Right hindlimb (tissue), 1 donor: ENCODE measurements around the gene BAZ2B.
"Not testable (repeated sequence)": the region's sequence is repeated elsewhere in the genome, so short reads cannot be mapped to it uniquely, and the experiment has no call there.

Experiments
- DNase-seq: peaks from one replicate; pipeline ENCODE4 v3.0.0-alpha.2; 2018

Gene BAZ2B

DNA sequence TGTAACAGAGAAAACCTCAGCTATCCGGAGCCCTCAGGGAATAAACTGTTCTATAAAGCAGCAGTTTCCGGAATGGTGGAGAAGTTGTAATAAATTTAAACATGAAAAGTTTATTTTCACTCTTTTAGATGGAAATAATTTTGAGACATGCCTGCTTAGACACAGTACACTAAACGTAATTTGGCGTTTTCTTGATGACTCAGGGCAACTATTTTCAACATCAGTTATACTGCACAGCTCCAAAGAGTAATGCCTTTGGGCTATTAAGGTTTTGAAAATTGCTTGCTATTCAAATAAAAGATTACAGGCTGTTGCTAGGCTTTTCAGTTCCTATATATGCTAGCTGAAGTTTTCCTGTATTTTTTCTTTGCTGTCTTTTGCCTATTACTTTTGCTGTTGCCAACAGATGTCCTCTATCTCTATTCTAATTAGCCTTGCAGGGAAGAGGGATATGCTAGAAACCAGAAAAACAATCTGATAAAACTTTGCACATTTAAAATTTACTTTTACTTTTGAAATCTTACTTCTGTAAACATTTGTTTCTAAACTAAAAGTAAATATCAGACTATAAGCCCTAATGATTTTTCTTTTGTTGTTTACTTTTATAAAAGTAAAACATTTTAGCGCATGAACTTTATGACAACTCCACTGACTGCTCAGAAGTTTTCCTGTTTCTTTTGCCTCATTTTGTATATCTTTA, 216.5 kb downstream of the BAZ2B start:
- no peak for DNase-seq

DNA sequence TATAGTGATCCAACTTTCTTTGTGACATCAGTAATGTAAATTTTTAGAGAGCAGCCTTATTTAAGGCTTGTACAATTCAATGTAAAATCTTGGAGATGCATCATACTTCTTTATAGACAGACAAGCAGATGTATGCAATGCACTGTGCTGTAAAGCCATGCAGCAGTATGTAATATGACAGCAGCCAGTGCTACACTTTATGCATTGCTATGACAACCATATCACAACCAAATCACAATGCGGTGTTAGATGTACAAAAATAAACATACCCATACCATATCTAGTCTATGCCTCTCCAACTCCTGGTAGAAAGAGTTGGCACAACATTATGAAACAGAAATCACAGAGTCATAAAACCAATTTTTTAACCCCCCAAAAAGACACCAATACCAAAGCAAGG, 219.5 kb downstream of the BAZ2B start:
- no peak for DNase-seq

DNA sequence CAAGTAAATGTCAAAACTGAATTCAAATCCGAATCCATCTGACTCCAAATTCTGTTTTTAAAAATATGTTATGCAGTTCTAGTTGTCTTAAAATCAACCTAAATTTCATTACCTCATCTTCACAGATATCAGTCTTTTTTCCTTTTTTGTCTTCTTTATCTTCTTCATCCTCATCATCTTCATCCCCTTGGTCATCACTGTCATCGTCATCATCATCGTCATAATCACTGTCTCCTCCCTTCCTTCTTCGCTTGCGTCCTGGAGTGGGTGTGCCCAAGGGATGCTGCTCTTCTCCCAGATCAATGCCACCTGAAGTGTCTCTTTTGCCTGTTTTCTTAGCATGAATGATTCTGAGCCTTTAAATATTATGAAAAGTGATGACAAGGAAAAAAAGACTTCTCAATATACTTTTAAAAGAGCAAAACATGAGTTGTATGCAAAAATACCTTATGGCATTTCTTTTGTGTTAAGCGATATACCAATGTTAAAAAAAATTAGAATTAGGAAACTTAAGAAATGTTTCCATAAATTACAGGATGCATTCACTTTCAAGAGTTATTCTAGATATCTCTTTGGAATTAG, 233.8 kb downstream of the BAZ2B start:
- no peak for DNase-seq

DNA sequence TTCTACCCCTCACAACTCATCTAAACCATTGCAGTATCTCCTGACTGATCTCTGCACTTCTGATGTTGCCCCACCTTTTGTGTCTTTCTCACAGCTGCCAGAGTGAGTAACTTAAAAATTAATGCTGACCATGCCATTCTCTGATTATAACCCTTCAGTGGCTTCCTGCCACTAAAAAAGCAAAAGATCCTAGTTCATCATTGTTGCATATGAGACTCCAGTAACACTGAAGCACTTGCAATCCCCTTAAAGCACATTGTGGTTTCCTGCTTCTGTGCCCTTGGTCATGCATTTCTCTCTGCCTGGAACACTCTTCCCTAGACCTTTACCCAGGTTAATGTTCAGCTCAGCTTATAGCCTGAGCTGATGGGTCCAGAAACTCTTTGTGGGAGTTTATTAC, 234.8 kb downstream of the BAZ2B start:
- no peak for DNase-seq

DNA sequence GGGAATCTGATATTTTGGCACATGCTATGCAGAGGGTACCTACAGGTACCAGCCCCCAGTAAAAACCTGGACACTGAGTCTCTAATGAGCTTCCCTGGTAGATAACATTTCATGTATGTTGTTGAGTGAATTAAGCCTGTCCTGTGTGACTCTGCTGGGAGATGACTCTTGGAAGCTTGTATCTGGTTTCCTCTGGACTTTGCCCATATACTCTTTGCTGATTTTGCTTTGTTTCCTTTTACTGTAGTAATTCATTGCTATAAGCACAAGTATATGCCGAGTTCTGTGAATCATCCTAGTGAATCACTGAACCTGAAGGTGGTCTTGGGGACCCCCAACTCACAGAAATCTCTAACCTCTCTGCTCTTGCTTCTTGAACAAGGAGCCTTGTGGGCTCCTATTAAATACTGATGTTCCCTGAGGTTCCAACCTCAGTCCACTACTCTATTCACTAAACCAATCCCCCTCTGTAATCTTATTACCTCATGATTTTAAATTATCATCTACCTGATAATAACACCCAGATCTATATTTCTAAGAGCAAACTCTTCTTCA, 235.6 kb downstream of the BAZ2B start:
- no peak for DNase-seq

DNA sequence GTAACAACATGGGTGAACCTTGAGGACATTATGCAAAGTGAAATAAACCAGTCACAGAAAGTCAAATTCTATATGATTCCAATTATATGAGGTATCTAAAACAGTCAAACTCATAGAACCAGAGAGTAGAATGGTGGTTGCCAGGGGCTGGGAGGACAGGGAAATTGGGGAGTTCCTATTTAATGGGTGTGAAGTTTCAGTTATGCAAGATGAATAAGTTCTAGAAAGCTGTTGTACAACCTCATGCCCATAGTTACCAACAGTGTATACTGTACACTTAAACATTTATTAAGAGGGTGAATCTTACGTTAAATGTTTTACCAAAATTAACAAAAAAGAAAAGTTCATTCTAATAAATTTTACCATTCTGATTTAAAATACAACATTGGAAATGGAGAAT, 237.2 kb downstream of the BAZ2B start:
- no peak for DNase-seq

DNA sequence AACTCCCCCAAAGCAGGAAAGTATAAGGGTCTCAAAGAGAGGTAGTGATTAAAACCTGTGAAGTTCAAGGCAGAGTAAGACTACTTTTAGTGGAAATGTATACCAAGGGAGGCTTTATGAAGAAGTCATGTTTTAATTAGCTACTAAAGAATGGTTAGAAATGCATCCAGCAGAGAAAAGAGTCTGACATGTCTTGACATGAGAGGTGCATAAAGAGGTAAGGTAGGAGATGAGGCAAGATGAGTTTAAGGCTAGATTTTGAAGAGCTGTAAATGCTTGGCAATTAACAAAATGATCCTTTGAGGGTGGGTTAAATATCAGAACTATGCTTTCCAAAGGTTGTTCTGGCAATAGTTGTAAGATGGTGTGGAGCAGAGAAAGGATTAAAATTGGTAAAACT, 241.1 kb downstream of the BAZ2B start:
- no peak for DNase-seq

DNA sequence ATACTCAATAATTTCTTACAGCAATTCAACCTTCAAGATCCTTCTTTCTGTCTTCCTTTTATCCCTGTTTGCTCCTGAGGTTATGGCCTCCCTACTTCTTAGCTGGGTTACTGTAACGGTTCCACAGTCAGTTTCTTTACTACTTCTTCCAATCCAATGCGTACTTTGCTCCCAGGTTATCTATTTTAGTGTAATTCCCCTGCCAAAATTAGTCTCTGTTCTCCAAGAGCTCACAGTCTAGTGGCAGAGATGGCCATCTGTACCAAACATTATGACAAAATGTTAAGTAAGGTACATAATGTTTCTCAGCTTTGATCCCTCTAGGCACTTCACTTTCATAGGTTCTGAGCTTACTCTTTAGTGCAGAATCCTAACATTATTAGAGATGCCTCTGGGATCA, 244.8 kb downstream of the BAZ2B start:
- no peak for DNase-seq

DNA sequence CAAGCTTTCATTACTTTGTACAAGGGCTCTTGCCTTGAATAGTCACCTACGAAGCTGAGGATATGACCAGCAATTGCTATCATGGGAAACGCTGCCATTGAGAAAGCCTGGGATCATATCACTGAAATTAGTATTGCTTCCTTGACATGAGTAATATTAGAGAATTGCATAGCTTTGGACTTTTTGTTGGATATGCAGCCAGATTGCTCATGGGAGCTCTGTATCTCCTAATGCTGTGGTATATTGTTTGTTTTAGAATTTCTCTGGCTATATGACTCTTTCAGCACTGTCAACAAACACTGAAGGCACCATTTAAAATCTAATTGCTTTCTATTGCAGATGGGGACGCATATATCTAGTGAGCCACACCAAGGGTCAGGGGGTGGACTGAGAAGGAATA, 249.8 kb downstream of the BAZ2B start:
- DNase-seq: no peak

DNA sequence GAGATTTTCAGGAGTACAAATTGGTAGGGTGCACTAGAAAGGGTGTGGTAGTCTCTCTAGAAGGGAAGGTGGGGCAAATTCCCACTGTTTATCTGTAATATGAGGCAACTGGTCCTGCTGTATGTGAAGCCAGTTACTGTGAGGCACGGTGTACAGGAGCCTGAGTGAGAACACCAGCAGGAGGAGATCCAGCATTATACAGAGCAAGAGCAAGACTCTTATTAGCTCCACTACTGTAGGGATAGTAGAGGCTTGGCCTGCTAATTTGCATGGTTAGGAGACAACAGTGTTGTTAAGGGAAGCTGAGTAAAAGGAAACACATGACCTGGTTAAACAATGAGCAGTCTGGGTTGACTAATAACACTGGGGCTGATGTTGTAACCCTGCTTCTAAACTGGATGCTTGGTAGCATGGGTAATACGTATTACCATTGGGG, 253.5 kb downstream of the BAZ2B start:
- no peak for DNase-seq

DNA sequence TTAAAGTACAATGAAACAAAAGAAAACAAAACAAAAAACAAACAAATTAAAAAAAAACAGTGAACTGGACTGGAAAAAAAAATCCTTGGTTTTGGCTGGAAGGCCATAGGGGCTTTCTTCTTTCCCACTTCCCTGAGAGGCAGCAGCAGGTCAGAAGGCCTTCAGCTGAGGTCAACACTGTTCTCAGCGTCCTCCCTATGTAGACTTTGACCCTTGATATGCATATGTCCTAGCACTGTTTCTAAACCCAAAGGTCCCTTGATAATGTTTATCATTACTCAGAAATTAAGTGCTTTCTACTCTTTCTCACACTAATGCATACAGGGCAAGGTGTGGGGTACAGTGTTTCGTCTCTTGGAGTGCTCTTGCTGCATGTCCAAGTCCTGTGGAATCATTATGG, 254.3 kb downstream of the BAZ2B start:
- no peak for DNase-seq

DNA sequence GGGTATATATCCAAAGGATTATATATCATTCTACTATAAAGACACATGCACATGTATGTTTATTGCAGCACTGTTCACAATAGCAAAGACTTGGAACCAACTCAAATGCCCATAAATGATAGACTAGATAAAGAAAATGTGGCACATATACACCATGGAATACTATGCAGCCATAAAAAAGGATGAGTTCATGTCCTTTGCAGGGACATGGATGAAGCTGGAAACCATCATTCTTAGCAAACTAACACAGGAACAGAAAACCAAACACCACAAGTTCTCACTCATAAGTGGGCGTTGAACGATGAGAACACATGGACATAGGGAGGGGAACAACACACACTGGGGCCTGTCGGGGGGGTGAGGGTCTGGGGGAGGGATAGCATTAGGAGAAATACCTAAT, 254.7 kb downstream of the BAZ2B start:
- DNase-seq: not testable (repeated sequence)

DNA sequence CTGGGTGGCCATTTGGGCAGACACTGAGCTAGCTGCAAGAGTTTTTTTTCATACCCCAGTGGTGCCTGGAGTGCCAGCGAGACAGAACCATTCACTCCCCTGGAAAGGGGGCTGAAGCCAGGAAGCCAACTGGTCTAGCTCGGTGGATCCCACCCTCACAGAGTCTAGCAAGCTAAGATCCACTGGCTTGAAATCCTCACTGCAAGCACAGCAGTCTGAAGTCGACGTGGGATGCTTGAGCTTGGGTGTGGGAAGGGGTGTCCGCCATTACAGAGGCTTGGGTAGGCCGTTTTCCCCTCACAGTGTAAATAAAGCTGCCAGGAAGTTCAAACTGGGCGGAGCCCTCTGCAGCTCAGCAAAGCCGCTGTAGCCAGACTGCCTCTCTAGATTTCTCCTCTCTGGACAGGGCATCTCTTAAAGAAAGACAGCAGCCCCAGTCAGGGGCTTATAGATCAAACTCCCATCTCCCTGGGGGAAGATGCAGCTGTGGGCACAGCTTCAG, 260.2 kb downstream of the BAZ2B start:
- DNase-seq: no peak

DNA sequence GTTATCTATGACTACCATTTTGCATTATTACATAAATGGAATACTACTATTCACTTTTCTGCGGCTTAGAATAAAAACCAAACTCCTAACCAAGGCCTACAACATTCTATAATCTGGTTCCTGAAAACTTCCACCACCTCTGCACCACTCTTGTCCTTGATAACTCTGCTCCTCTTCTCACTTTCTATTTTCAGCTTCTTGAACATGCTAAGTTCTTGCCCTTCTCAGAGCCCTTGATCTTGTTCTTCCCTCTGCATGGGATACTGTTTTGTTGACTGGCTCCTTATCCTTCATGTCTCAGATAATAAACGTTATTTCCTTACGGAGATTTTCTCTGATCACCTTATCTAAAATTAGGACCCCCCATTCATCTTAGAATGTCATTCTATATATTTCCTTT, 264.4 kb downstream of the BAZ2B start:
- no peak for DNase-seq

DNA sequence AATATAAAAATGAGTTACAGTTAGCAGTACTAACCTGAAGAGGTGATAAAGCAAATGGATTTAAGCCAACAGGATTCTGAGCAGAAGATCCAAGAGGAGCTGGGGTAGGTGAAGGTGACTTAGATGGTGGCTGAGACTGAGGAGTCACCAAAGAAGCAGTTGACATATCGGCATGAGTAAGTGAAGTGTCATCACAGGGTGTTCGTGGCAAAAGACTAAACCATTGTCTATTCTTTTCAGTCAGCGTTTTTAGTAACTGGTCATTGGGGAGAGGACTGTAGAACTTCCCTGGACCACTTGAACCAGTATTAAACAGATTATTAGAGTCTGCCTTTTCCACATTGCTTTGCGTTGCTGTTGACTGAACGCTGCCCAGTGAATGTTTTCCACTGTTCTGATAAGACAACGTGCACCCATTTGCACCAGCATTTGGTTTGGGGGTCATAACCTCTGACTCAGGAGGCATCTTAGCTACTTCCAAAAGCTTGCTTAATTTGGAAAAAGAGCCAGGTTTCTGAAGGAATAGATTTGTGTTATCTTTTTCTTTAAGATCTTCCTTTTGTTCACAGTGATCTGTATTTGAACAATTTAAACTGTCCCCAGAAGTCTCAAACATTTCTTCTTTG, 266.6 kb downstream of the BAZ2B start:
- no peak for DNase-seq

DNA sequence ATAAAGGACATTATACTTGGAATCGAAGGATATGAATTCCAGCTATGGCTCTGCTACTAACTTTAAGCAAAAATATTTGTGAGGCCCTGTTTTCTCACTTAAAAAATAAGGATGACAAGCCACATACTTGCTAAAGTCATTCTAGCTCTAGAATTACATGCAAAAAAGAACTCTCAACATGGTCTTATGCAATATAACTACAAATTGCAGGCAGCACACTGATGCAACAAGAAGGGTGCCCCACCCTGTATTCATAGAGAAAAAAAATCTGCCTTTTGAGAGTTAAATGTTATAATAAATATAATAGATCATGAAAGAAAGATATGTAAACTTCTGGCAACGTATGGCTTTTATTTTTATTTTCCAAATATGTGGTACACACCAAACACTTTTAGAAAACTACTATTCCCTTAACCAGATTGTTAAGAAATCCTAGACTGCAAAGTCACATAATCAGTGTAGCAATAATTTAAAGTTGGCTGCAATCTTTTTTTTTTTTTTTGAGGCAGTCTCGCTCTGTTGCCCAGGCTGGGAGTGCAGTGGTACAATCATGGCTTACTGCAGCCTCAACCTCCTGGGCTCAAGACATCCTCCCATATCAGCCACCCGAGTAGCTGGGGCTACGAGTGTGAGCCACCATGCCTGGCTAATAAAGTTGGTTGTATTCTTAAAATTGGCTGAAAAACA, 289.6 kb downstream of the BAZ2B start:
- no peak for DNase-seq

DNA sequence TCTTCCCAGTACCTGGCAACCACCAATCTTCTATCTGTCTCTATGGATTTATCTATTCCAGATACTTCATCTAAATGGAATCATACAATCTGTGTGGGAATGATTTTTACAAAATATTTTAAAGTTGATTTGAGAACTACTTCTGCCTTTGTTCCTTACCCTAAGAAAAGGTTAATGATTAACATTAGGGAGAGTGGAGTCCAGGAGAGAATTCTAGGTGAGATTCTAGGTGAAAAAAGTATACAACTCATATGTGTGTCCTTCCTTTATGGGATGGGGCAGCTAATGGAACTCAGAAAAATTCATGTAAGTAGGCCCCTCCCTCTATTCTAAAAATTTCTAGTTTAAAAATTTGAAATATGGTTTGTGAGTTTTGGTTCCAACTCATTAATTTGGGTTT, 293.9 kb downstream of the BAZ2B start:
- DNase-seq: no peak

DNA sequence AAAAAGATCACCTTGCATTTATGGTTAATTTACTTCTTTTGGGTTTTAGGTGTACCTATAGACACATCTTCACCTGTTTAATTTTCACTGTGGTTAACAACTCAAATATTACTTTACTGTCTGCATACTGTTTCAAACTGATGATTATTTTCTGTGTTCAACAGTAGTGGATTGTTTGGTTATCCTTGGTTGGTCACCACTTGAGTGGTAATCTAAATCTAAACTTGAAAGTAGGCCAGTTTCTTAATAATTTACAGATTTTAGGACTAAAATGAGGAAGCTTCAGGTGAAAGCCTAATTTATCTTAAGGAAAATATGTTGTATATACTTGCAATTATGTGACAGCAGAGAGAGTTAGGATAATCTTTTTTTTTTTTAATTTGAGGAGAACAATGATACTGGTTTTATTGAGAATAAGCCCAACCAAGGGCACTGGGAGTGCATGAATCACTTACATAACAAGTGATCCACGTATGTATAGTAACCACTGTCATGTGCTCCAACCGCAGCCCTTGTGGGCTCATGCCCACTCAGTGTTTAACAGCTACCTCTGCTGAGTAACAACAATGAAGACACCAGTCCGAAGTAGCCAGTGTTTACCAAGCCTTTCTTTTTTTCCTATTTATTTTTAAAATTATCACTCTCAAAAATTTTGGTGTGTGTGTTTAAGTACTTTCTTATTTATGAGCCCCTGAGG, 298.8 kb downstream of the BAZ2B start:
- no peak for DNase-seq

DNA sequence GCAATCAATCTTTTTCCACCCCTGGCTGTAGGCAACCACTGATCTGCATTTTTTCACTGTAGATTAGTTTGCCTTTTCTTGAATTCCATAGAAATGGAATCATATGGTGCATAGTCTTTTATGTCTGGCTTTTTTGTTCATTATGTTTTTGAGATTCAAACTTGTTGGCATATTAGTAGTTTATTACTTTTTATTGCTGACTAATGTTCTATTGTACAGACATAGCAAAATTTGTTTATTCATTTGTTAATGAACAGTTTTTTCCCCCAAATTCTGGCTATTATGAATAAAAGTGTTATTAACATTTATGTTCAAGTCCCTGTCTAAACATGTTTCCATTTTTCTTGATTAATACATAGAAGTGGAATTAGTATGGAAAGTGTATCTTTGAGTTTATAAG, 308.4 kb downstream of the BAZ2B start:
- no peak for DNase-seq

DNA sequence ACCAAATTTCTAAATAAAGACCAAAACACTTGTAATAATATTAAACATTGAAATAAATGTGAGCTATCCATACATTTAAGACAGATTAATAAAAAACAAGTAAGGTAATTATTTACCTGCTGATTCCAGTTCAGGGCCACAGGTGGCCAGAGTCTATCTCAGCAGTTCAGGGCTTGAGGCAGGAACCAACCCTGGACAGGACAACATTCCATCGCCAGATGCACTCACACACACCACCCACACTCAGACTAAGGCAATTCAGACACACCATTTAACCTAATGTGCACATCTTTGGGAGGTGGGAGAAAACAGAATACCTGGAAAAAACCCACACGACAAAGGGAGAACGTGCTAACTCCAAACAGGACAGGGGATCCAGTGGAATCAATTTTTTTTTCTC, 315.8 kb downstream of the BAZ2B start:
- no peak for DNase-seq

DNA sequence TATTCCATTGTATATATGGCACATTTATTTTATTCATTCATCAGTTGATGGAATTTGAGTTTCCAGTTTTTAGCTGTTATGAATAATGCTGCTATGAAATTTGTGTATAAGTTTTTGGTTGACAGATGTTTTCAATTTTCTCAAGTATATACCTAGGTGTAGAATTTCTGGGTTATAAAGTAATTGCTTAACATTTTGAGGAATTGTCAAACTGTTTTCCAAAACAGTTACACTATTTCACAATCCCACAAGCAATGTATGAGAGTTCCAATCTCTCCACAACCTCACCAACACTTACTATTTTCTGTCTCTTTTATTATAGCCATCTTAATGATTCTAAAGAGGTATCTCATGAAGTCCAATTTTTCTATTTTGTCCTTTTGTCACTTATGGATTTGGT, 317.4 kb downstream of the BAZ2B start:
- DNase-seq: no peak

DNA sequence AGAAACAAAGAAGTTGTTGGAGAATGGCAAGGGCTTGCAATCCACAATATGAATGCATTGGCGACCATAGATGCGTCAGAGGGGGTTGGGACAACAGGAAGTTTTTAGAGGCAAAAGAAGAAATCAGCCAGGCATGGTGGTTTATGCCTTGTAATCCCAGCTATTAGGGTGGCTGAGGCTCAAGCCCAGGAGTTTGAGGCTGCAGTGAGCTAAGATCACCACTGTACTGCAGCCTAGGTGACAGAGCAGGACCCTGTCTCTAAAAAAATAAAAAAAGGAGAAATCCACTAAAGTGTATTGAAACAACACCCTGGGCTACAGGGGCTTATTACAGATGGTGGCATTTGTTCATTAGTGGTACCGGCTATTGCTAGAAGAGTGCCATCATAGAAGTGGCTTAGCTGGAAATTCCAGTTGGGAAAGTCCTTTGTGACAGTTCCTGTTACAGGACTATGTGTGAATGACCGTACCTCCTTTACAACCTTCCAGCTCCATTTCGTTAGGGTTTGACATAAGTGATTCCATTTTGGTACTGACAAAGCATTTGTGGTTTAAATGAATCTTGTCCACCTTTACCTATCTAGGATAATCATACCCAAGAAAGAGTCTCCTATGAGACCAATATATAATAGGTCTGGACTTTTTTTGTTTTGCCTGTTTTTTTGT, 319.2 kb downstream of the BAZ2B start:
- DNase-seq: no peak
